Chondrocyte (in vitro differentiated cells): ENCODE results near the gene TCN2. TPM values are rescaled to one million over a fixed set of nuclear protein-coding genes. Genes with fewer than 3 reads are reported as not detected.

Source experiments
- DNase-seq: peaks from one replicate; pipeline ENCODE4 v3.0.0; 2021; ENCODE audit warnings: mixed read lengths, low spot score
- H3K27ac Mint-ChIP-seq: one replicate; pipeline ENCODE4 v1.8.0; 2021; ENCODE audit warnings: mild to moderate bottlenecking, moderate library complexity, mixed read lengths; ENCODE audit not compliant: unreplicated experiment
- H3K27me3 Mint-ChIP-seq: 2 replicates; pipeline ENCODE4 v1.8.0; 2021; ENCODE audit warnings: low read depth, mixed read lengths
- H3K36me3 Mint-ChIP-seq: 2 replicates; pipeline ENCODE4 v1.8.0; 2021; ENCODE audit warnings: low read depth, mixed read lengths
- H3K4me1 Mint-ChIP-seq: 2 replicates; pipeline ENCODE4 v1.8.0; 2021; ENCODE audit warnings: low read depth, mild to moderate bottlenecking, mixed read lengths
- H3K4me3 Mint-ChIP-seq: one replicate; pipeline ENCODE4 v1.8.0; 2021; ENCODE audit warnings: mild to moderate bottlenecking, moderate library complexity, mixed read lengths; ENCODE audit not compliant: unreplicated experiment
- H3K9me3 Mint-ChIP-seq: 2 replicates; pipeline ENCODE4 v1.8.0; 2021; ENCODE audit warnings: low read depth, mixed read lengths
- CTCF ChIP-seq: fragments of 200-600 bp; sonication (generic); IDR thresholded peaks from 2 replicates; pipeline ENCODE4 v1.5.0; 2021; ENCODE audit warnings: antibody characterized with exemption, mild to moderate bottlenecking, moderate library complexity
- total RNA-seq: library from RNA; stranded (reverse); gene quantifications from 3 replicates; pipeline ENCODE4 v1.2.1, GENCODE V29; 2021

TCN2 gene
- total RNA-seq, 1 donor from 2014 or later = 10.4 TPM

DNA sequence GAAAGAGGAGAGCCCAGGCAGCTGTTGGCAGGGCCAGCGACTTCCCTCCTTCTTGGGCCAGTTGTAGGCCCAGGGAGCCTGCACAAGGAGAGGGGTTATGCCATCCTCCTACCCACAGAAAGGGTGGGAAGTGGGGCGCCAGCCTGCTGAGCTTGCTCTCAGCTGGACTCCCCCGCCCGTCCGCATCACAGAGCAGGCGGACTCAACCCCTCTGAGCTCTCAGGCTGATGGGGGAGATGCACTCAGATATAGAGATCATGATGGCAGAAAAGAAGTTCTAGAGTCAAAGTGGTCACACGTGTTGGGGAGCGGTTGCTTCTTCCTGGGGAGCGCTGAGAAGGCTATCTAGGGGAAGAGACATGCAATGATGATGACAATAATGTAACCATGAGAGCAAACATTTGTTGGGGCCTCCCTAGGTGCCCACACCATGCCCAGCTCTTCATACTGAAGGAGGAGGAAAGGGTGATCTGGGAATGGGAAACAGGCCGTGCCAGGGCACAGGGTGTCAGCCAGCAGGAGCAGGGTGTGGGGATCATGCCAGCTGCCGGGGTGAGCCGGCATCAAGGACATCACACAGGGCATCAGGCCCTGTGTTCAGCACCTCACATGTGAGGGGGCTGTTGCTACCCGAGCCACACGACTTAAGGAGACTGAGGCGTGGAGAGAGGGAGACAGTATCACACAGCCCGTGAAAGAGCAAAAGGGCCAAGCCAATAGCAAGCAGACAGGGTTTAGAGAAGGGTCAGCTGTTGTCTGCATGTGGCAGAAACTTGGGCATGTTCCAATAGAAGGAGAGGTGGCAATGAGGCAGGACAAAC, 36.3 kb downstream of the TCN2 start:
- H3K9me3 Mint-ChIP-seq = no peaks in the 10 kb centered on the region
- no peak overlapping the region for H3K4me3 Mint-ChIP-seq
- H3K36me3 Mint-ChIP-seq = no peaks in the 10 kb centered on the region
- H3K27me3 Mint-ChIP-seq = no peaks in the 10 kb centered on the region
- no peak for TF ChIP-seq CTCF
- peak overlapping the region; percentile 46 for H3K27ac Mint-ChIP-seq
- H3K4me1 Mint-ChIP-seq = peaks cover 15% of the 10 kb centered on the region
- DNase-seq = no peak

- Mint-ChIP-seq H3K27ac (no peak overlapping the region), H3K36me3 (no peaks in the 10 kb centered on the region), H3K9me3 (no peaks in the 10 kb centered on the region), H3K4me3 (no peak overlapping the region), H3K4me1 (peaks cover 19% of the 10 kb centered on the region), H3K27me3 (no peaks in the 10 kb centered on the region)
- TF ChIP-seq CTCF = no peak
- DNase-seq = no peak
Observed at GRCh38 chr22:30646518-30647160, 39.7 kb downstream of the TCN2 start.

DNA sequence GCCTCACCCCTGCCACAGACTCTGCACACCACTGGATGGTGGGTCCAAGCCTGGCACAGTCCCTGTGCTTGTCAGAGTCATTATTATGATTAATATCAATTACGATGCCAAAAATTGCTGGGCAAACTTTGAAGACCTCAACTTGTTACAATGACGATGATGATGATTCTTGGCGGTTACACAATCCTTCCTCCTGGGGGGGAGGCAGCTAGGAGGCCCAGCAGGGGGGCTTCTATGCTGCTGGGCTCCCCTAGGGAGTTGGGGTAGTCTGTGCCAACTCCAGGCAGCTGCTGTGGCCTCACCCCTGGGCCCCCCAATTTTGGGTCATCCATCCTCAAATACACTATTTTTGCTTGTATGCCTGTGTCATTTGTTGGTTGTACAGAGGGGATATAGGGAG, 40.6 kb downstream of the TCN2 start:
- DNase-seq = no peak
- TF ChIP-seq CTCF = no peak
- Mint-ChIP-seq H3K36me3 (no peaks in the 10 kb centered on the region), H3K4me1 (peaks cover 19% of the 10 kb centered on the region), H3K27ac (no peak overlapping the region), H3K27me3 (no peaks in the 10 kb centered on the region), H3K9me3 (no peaks in the 10 kb centered on the region), H3K4me3 (no peak overlapping the region)

GRCh38 chr22:30648825-30649224, 41.9 kb downstream of the TCN2 start:
- no peak for DNase-seq
- Mint-ChIP-seq H3K36me3 (no peaks in the 10 kb centered on the region), H3K27me3 (no peaks in the 10 kb centered on the region), H3K4me1 (peaks cover 10% of the 10 kb centered on the region), H3K9me3 (no peaks in the 10 kb centered on the region), H3K27ac (peak overlapping the region; percentile 45), H3K4me3 (no peak overlapping the region)
- no peak for TF ChIP-seq CTCF

DNA sequence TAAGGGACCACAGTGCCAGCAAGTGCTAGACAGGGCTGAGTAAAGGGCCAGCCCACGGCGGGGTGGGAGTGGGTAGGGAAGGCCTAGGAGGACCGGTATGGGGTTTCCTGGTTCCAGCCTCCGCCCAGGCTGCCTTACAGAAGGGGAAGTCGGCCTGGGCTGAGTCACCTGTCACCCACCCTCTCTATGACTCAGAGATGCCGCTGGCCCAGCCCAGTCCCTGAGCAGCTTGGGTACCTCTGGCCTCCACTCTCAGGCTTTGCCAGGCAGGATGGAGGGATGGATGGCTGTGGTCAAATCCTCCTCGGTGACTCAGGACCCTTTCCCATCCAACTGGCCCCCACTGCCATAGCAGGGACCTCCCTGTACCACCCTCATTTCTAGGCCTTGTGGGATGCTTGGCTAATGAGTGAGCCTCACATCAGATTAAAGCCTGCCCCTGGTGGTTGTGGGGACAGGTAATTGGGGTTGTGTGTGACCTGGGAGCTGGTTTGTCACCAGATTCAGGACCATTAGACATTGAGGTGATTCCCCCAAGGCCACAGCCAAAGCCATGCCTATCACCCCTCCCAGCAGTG, 42.5 kb downstream of the TCN2 start:
- Mint-ChIP-seq H3K36me3 (no peaks in the 10 kb centered on the region), H3K27me3 (no peaks in the 10 kb centered on the region), H3K9me3 (no peaks in the 10 kb centered on the region), H3K4me1 (peaks cover 4% of the 10 kb centered on the region), H3K4me3 (no peak overlapping the region), H3K27ac (peak overlapping the region; percentile 45)
- peak; percentile 21 for TF ChIP-seq CTCF
- DNase-seq = no peak
